OCI-LY7 (cell line): ENCODE data around the gene SYT15.
"Not testable (repeated sequence)": the region's sequence is repeated elsewhere in the genome, so short reads cannot be mapped to it uniquely, and the experiment has no call there.

Source experiments
- CTCF ChIP-seq: fragments of 200-600 bp; sonication (generic); conservative IDR thresholded peaks from 2 replicates; pipeline ENCODE4 v1.5.1; 2014; ENCODE audit warnings: mild to moderate bottlenecking, antibody characterized with exemption, low read length, moderate library complexity, mixed read lengths
- EZH2phosphoT487 ChIP-seq: fragments of 200-600 bp; sonication (generic); IDR thresholded peaks from 2 replicates; pipeline ENCODE4 v1.6.1; 2018; ENCODE audit warnings: low read depth, borderline replicate concordance, mild to moderate bottlenecking, mixed run types, antibody characterized with exemption, low read length, moderate library complexity, mixed read lengths

- not testable (repeated sequence) for TF ChIP-seq CTCF, EZH2phosphoT487
Observed at GRCh38 chr10:46581997-46582396, 3.1 kb downstream of the SYT15 start.
